Lower leg skin (tissue), 4 donors: ENCODE measurements around the gene TBC1D24. TPM values are rescaled to one million over a fixed set of nuclear protein-coding genes. Genes with fewer than 3 reads are reported as not detected.
A peak's percentile ranks its signal among the peaks of the same experiment; 100 is the strongest.

ENCODE experiments used
- DNase-seq, 2 donors: peaks; one replicate each; pipeline ENCODE4 v3.0.0-alpha.2; 2019; ENCODE audit warnings: low spot score in 2 of 2
- H3K4me3 ChIP-seq: fragments of 200-600 bp; sonication (generic); 2 replicates; pipeline ENCODE4 v1.5.1; 2017; ENCODE audit warnings: mild to moderate bottlenecking, low read depth; ENCODE audit not compliant: poor library complexity, severe bottlenecking
- CTCF ChIP-seq, 3 donors: fragments of 450-650 bp; IDR thresholded peaks; one replicate each; pipeline ENCODE4 v1.5.1; 2016; ENCODE audit warnings: antibody characterized with exemption in 3 of 3, mild to moderate bottlenecking in 3 of 3, moderate library complexity in 2 of 3
- POLR2A ChIP-seq, 2 donors: fragments of 450-650 bp; IDR thresholded peaks; one replicate each; pipeline ENCODE4 v1.6.1; 2016 to 2017; ENCODE audit warnings: antibody characterized with exemption in 2 of 2, mild to moderate bottlenecking in 1 of 2, moderate library complexity in 1 of 2
- WGBS, 2 donors: methylation state at CpG; one replicate each; pipeline ENCODE4 v1.1.5; 2018; 5-methylcytosine and 5-hydroxymethylcytosine counted together
- intact Hi-C: fragments of 100-400 bp; cut with DNase I; formaldehyde crosslinking; loops from one replicate; pipeline ENCODE4 v1.15.0; 2023; ENCODE audit warnings: low total_unique reads
- total RNA-seq, 4 donors: library from RNA; depleted of rRNA; stranded (reverse); fragments of >200 nt; gene quantifications; one replicate each; pipeline ENCODE4 v1.1.0, GENCODE V29; 2016

Gene TBC1D24
- total RNA-seq, 4 donors from 2014 or later, result 12.1 to 19.1 (median 15.3) TPM

- TF ChIP-seq POLR2A (IDR thresholded peaks at IDR 0.05) (no peak), CTCF (IDR thresholded peaks at IDR 0.05) (no peak)
- no peak for DNase-seq
- H3K4me3 ChIP-seq, result no peak overlapping the region
- WGBS, 2 donors, result 42 to 61% methylated on average over 12 to 16 of the region's 16 CpGs
- intact Hi-C loops, result no loop called here
Observed at GRCh38 chr16:2469399-2470233, 5.3 kb upstream of the TBC1D24 start.

GRCh38 chr16:2470234-2470601 lies 4.7 kb upstream of the TBC1D24 start:
- TF ChIP-seq POLR2A (IDR thresholded peaks at IDR 0.05), result no peak
- WGBS, 2 donors, result 82 to 90% methylated on average over 7 of the region's 7 CpGs
- intact Hi-C loops, result no loop called here
- DNase-seq, result no peak
- no peak overlapping the region for H3K4me3 ChIP-seq

GRCh38 chr16:2470603-2471015 lies 4.3 kb upstream of the TBC1D24 start:
- 15 to 32% methylated on average over 5 to 6 of the region's 9 CpGs for WGBS, 2 donors
- intact Hi-C loops, result no loop called here
- TF ChIP-seq CTCF (IDR thresholded peaks at IDR 0.05) (no peak), POLR2A (IDR thresholded peaks at IDR 0.05) (no peak)
- DNase-seq, result no peak
- H3K4me3 ChIP-seq, result no peak overlapping the region

- no peak for DNase-seq
- H3K4me3 ChIP-seq, result peak within 1 kb of the TSS; percentile 7
- intact Hi-C loops, result no loop called here
- no peak for TF ChIP-seq POLR2A (IDR thresholded peaks at IDR 0.05)
- TF ChIP-seq CTCF (IDR thresholded peaks at IDR 0.05), result no peak
- 0% methylated on average over 4 of the region's 59 CpGs; no CpG with 5 or more reads in 1 of the 2 donors for WGBS, 2 donors
Observed at GRCh38 chr16:2471016-2471652, 3.8 kb upstream of the TBC1D24 start, which contains the start of gene NTN3. NTN3 (plus strand) TSS chr16:2471297; CDS start chr16:2471702, 405 bp downstream.

GRCh38 chr16:2471653-2472487 lies 3.1 kb upstream of the TBC1D24 start:
- intact Hi-C loops, result no loop called here
- TF ChIP-seq POLR2A (IDR thresholded peaks at IDR 0.05) (no peak), CTCF (IDR thresholded peaks at IDR 0.05) (no peak)
- 63% methylated on average over 17 to 29 of the region's 61 CpGs for WGBS, 2 donors
- peak overlapping the region; percentile 7 for H3K4me3 ChIP-seq
- DNase-seq, result no peak

- H3K4me3 ChIP-seq, result no peak overlapping the region
- TF ChIP-seq POLR2A (IDR thresholded peaks at IDR 0.05) (no peak), CTCF (IDR thresholded peaks at IDR 0.05) (no peak)
- 90 to 98% methylated on average over 13 to 27 of the region's 27 CpGs for WGBS, 2 donors
- intact Hi-C loops, result no loop called here
- no peak for DNase-seq
Observed at GRCh38 chr16:2472488-2472864, 2.5 kb upstream of the TBC1D24 start.
